Panc1 (cell line): ENCODE data around the gene SULT4A1. TPM values are rescaled to one million over a fixed set of nuclear protein-coding genes. Genes with fewer than 3 reads are reported as not detected.

Experiments used
- ATAC-seq: fragments of 200-7000 bp; cut with Tn5 transposase; 2 replicates; pipeline ENCODE4 v1.9.1; 2020; ENCODE audit warnings: mild to moderate bottlenecking, moderate library complexity
- BruUV-seq: library from RNA; stranded (reverse); fragments of 400-500 nt; replicated peaks from 2 replicates; lab custom pipeline; 2021; lab: Mats Ljungman, UMichigan
- CTCF ChIA-PET: fragments of 300-600 bp; sonication (Branson Sonifier 250); formaldehyde crosslinking; loops from one replicate; lab custom pipeline; 2022; ENCODE audit warnings: antibody characterized with exemption; lab: Charles Lee
- POLR2A ChIA-PET: fragments of 300-600 bp; sonication (Branson Sonifier 250); formaldehyde crosslinking; loops from one replicate; lab custom pipeline; 2022; ENCODE audit warnings: antibody characterized with exemption; lab: Charles Lee
- DNase-seq: peaks from one replicate; pipeline ENCODE4 v3.0.0-alpha.2; 2010; ENCODE audit warnings: low read depth, low spot score
- H3K27ac ChIP-seq: 2 replicates; pipeline ENCODE4 v1.5.1; 2011; ENCODE audit warnings: mild to moderate bottlenecking, low read length, inconsistent platforms
- H3K27me3 ChIP-seq: fragments of 200-500 bp; sonication (Bioruptor generic); 2 replicates; pipeline ENCODE4 v1.6.0; 2014; ENCODE audit warnings: low read length, inconsistent platforms; ENCODE audit not compliant: control insufficient read depth, insufficient read depth
- H3K36me3 ChIP-seq: fragments of 200-500 bp; sonication (Bioruptor generic); 2 replicates; pipeline ENCODE4 v1.5.1; 2014; ENCODE audit warnings: inconsistent platforms, mild to moderate bottlenecking, low read length, moderate library complexity; ENCODE audit not compliant: control insufficient read depth, insufficient read depth
- H3K4me1 ChIP-seq: 2 replicates; pipeline ENCODE4 v1.5.1; 2011; ENCODE audit warnings: inconsistent platforms, mild to moderate bottlenecking, low read length, moderate library complexity; ENCODE audit not compliant: control insufficient read depth, insufficient read depth
- H3K4me3 ChIP-seq, 2 experiments: 2 replicates each; pipeline ENCODE4 v1.5.1; 2011 to 2012; ENCODE audit warnings: low read depth in 2 of 2, low read length in 2 of 2, mild to moderate bottlenecking in 2 of 2, inconsistent platforms in 1 of 2, moderate library complexity in 1 of 2
- H3K9me3 ChIP-seq: fragments of 200-500 bp; sonication (Bioruptor generic); 2 replicates; pipeline ENCODE4 v1.5.1; 2014; ENCODE audit warnings: low read depth, mild to moderate bottlenecking, inconsistent platforms, low read length, moderate library complexity; ENCODE audit not compliant: control insufficient read depth, insufficient read depth
- POLR2AphosphoS5 ChIP-seq: IDR thresholded peaks from 2 replicates; pipeline ENCODE4 v1.6.1; 2012; ENCODE audit warnings: mild to moderate bottlenecking, low read depth, low read length, moderate library complexity
- SIN3A ChIP-seq: IDR thresholded peaks from 2 replicates; pipeline ENCODE4 v1.6.1; 2012; ENCODE audit warnings: low read depth, mild to moderate bottlenecking, low read length, moderate library complexity, borderline replicate concordance; ENCODE audit not compliant: insufficient read depth
- TCF7L2 ChIP-seq: IDR thresholded peaks from 2 replicates; pipeline ENCODE4 v1.6.1; 2011; ENCODE audit warnings: mild to moderate bottlenecking, low read depth, low read length, inconsistent platforms
- in situ Hi-C: cut with HindIII; loops from 2 replicates; pipeline ENCODE4 v1.10.0; 2016; ENCODE audit warnings: low sequenced_read_pairs, low pct_unique_long_range_greater_than_20kb
- intact Hi-C: fragments of 100-400 bp; cut with micrococcal nuclease; formaldehyde crosslinking; loops from one replicate; pipeline ENCODE4 v1.10.0; 2022; ENCODE audit not compliant: unreplicated experiment
- total RNA-seq: library from RNA; stranded (reverse); gene quantifications from one replicate; pipeline ENCODE4 v1.2.1, GENCODE V29; 2021; ENCODE audit not compliant: unreplicated experiment
- TF ChIP-seq, protein P1 (sequence below), 2 experiments: IDR thresholded peaks; 2 replicates each; pipeline ENCODE4 v1.6.1; 2011 to 2012; ENCODE audit warnings: low read depth in 2 of 2, control low read depth in 1 of 2, low read length in 1 of 2, mild to moderate bottlenecking in 1 of 2, moderate library complexity in 1 of 2; ENCODE audit not compliant: insufficient read depth in 1 of 2
- TF ChIP-seq, protein P2 (sequence below): fragments of 450-650 bp; IDR thresholded peaks from 2 replicates; pipeline ENCODE4 v1.5.1; 2017; ENCODE audit warnings: mild to moderate bottlenecking

Gene SULT4A1
- total RNA-seq, 1 experiment from 2014 or later: 12.0 TPM

DNA sequence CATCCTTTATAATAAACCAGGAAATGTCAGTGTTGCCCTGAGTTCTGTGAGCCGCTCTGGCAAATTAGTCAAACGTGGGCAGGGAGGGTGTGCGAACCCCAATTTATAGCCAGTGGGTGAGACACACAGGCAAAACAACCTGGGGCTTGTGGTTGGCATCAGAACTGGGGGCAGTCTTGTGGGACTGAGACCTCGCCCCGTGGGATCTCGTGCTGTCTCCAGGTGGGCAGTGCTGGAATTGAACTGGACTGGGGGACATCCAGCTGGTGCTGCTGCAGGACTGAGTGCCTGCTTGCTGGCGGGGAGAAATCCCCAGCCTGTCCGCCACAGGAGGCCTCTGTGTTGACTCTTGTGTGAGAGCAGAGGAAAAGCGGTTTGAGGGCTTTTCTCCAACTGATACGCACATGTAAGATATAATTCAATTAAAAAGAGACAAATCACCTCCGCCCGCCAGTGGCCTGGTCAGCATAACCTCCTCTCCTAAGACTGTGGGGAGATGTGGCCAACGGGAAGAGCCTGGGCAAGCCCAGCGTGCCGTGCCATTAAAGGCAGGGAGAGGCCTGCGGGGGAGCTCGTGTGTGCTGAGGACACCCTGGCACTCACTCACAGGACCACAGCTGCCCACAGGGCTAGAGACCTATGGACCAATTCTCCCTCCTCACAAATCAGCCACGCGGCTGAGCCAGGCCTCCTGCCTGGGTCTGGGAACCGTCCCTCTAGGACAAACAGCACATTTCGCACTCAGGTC, 18.4 kb downstream of the SULT4A1 start:
- ChIA-PET POLR2A (no interaction called here), CTCF (no interaction called here)
- H3K4me3 ChIP-seq: no peak overlapping the region
- DNase-seq: no peak
- intact Hi-C loops: no loop called here
- no peaks in the 10 kb centered on the region for H3K4me1 ChIP-seq
- in situ Hi-C loops: no loop called here
- ATAC-seq: no peak
- no peaks in the 10 kb centered on the region for H3K36me3 ChIP-seq
- no peaks in the 10 kb centered on the region for H3K9me3 ChIP-seq
- no peaks in the 10 kb centered on the region for H3K27me3 ChIP-seq
- no peak overlapping the region for H3K27ac ChIP-seq
- TF ChIP-seq TCF7L2 (no peak), SIN3A (no peak), POLR2AphosphoS5 (no peak)
- TF ChIP-seq, protein P1, sequence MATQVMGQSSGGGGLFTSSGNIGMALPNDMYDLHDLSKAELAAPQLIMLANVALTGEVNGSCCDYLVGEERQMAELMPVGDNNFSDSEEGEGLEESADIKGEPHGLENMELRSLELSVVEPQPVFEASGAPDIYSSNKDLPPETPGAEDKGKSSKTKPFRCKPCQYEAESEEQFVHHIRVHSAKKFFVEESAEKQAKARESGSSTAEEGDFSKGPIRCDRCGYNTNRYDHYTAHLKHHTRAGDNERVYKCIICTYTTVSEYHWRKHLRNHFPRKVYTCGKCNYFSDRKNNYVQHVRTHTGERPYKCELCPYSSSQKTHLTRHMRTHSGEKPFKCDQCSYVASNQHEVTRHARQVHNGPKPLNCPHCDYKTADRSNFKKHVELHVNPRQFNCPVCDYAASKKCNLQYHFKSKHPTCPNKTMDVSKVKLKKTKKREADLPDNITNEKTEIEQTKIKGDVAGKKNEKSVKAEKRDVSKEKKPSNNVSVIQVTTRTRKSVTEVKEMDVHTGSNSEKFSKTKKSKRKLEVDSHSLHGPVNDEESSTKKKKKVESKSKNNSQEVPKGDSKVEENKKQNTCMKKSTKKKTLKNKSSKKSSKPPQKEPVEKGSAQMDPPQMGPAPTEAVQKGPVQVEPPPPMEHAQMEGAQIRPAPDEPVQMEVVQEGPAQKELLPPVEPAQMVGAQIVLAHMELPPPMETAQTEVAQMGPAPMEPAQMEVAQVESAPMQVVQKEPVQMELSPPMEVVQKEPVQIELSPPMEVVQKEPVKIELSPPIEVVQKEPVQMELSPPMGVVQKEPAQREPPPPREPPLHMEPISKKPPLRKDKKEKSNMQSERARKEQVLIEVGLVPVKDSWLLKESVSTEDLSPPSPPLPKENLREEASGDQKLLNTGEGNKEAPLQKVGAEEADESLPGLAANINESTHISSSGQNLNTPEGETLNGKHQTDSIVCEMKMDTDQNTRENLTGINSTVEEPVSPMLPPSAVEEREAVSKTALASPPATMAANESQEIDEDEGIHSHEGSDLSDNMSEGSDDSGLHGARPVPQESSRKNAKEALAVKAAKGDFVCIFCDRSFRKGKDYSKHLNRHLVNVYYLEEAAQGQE (IDR thresholded peaks at IDR 0.05; ENCODE audit: insufficient read depth in 1 of 2, low read depth in 2 of 2, low read length in 1 of 2): no peak
- TF ChIP-seq, protein P2, sequence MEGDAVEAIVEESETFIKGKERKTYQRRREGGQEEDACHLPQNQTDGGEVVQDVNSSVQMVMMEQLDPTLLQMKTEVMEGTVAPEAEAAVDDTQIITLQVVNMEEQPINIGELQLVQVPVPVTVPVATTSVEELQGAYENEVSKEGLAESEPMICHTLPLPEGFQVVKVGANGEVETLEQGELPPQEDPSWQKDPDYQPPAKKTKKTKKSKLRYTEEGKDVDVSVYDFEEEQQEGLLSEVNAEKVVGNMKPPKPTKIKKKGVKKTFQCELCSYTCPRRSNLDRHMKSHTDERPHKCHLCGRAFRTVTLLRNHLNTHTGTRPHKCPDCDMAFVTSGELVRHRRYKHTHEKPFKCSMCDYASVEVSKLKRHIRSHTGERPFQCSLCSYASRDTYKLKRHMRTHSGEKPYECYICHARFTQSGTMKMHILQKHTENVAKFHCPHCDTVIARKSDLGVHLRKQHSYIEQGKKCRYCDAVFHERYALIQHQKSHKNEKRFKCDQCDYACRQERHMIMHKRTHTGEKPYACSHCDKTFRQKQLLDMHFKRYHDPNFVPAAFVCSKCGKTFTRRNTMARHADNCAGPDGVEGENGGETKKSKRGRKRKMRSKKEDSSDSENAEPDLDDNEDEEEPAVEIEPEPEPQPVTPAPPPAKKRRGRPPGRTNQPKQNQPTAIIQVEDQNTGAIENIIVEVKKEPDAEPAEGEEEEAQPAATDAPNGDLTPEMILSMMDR: no peak
- BruUV-seq: no TSS peak

DNA sequence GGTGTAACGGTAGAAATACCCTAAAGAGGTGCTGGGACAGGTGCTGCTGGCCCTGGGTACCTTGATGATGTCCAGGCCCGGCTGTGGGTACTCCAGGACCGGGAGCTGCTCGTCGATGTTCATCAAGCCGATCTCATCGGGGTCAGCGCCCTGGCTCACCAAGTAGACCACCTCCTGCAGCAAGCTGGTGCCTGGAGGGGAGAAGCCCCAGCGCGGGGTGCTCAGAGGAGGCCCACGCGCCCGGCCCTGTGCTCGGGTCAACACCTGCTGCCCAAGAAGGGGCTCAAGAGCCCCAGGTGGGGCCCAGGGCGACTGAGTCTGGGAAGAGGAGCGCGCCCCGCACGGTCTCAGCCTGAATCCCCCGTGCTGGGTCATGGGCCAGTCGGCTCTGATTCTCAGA, 20.6 kb downstream of the SULT4A1 start:
- TF ChIP-seq SIN3A: no peak
- TF ChIP-seq POLR2AphosphoS5: no peak
- TF ChIP-seq, protein P1 (IDR thresholded peaks at IDR 0.05; ENCODE audit: insufficient read depth in 1 of 2, low read depth in 2 of 2, low read length in 1 of 2): no peak
- no peak for TF ChIP-seq TCF7L2
- TF ChIP-seq, protein P2: no peak
- in situ Hi-C loops: no loop called here
- intact Hi-C loops: no loop called here
- H3K4me1 ChIP-seq: no peaks in the 10 kb centered on the region
- H3K9me3 ChIP-seq: no peaks in the 10 kb centered on the region
- no TSS peak for BruUV-seq
- ChIA-PET POLR2A (no interaction called here), CTCF (no interaction called here)
- DNase-seq: no peak
- H3K27ac ChIP-seq: no peak overlapping the region
- no peak overlapping the region for H3K4me3 ChIP-seq
- H3K27me3 ChIP-seq: no peaks in the 10 kb centered on the region
- no peak for ATAC-seq
- no peaks in the 10 kb centered on the region for H3K36me3 ChIP-seq
